ENCODE measurements around the gene RFC2.

RFC2 gene

DNA sequence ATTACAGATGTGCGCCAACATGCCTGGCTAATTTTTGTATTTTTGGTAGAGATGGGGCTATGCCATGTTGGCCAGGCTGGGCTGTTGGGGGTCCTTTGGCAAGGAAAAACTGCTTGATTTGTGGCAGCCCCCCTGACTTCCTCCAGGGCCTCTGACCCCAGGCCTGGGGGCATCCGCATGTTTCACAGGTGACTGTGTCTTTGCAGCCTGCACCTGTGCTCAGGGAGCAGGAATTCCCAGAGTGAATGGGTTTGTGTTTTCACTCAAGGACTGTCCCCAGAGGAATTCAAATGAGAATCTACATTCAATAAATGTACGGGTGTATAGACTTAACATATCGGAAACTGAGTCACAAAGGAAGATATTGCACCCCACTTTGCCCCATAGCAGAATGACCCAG lies 23.4 kb upstream of the RFC2 start:
- TF ChIP-seq, protein P1, sequence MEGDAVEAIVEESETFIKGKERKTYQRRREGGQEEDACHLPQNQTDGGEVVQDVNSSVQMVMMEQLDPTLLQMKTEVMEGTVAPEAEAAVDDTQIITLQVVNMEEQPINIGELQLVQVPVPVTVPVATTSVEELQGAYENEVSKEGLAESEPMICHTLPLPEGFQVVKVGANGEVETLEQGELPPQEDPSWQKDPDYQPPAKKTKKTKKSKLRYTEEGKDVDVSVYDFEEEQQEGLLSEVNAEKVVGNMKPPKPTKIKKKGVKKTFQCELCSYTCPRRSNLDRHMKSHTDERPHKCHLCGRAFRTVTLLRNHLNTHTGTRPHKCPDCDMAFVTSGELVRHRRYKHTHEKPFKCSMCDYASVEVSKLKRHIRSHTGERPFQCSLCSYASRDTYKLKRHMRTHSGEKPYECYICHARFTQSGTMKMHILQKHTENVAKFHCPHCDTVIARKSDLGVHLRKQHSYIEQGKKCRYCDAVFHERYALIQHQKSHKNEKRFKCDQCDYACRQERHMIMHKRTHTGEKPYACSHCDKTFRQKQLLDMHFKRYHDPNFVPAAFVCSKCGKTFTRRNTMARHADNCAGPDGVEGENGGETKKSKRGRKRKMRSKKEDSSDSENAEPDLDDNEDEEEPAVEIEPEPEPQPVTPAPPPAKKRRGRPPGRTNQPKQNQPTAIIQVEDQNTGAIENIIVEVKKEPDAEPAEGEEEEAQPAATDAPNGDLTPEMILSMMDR (IDR thresholded peaks at IDR 0.05), result no peak
- no peak for DNase-seq
- H3K9me3 ChIP-seq, result no peaks in the 10 kb centered on the region

DNA sequence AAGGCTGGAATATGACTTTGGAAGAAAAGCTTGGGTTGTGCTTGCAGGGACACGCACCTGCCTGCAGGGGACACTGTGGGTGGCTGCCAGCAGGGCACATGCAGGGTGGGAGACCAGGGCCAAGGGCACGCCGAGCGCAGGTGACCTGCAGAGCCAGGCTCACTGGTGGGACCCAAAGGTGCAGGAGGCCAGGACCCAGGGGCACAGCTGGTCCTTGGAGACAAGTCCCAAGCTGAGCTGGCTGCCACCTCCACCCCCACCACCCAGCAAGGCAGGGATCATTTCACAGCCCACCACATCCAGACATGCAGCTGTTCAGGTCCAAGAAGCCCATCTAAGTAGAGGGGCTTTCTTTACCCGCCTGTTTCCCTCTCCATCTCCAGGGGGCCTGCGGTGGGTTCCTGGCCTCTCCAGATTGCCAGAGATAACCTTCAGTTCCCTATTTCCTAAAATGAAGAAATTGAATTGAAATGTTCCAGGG lies 21.2 kb upstream of the RFC2 start:
- Histone ChIP-seq H3K27ac (no peak overlapping the region), H3K9me3 (no peaks in the 10 kb centered on the region), H3K27me3 (no peaks in the 10 kb centered on the region), H3K36me3 (no peaks in the 10 kb centered on the region), H3K4me1 (peaks cover 0 to 32% (median 15%) of the 10 kb centered on the region in 4 donors), H3K4me3 (no peak overlapping the region)
- no peak for DNase-seq
- TF ChIP-seq, protein P1 (IDR thresholded peaks at IDR 0.05), result peak in 1 of 2 experiments; percentile 17
- intact Hi-C loops (cut with DNase I; ENCODE audit: low total_unique reads), result no loop called here

More for the DNA sequence above, 23.4 kb upstream of the RFC2 start:
- no peak overlapping the region for H3K27ac ChIP-seq
- peaks cover 0 to 30% (median 11%) of the 10 kb centered on the region in 4 donors for H3K4me1 ChIP-seq
- intact Hi-C loops (cut with DNase I; ENCODE audit: low total_unique reads), result no loop called here
- H3K36me3 ChIP-seq, result no peaks in the 10 kb centered on the region
- H3K4me3 ChIP-seq, result no peak overlapping the region
- no peaks in the 10 kb centered on the region for H3K27me3 ChIP-seq

DNA sequence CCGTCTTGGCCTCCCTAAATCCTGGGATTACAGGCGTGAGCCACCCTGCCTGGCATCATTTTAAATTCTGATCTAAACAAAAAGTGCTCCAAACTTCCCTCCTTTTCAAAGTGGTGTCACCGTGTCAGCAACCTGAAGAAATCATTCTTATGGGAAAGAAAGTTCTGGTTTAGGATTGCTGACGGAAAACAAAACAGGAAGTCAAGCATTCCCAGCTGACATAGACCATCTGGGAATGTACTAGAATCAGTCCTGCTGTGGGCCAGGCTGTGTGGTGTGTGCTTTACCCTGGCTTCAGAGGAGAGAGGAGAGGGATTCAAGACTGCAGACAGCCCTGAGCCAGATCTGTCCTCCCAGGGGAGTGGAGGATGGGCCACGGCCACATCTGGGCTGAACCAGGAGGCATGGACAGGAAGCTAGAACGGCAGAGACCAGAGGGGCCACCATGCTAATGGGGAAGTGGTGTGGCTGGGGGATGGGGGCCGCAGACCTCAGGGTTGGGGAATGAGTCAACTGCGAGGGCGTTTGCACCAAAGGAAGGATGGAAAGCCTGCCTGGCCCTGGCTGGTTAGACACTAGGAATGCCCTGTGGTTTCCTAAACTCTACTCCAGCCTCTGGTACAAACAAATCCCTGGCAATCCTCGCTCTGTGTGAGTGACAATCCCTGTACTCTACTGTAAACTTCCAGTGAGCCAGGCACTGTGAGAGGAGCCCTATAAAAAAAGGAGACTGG lies 18.3 kb upstream of the RFC2 start:
- peak; percentile 73 to 82 for DNase-seq
- H3K27ac ChIP-seq, result peak overlapping the region; percentile 43 to 69
- no peaks in the 10 kb centered on the region for H3K9me3 ChIP-seq
- H3K36me3 ChIP-seq, result no peaks in the 10 kb centered on the region
- no peaks in the 10 kb centered on the region for H3K27me3 ChIP-seq
- TF ChIP-seq, protein P1 (IDR thresholded peaks at IDR 0.05), result no peak
- peaks cover 0 to 23% (median 7%) of the 10 kb centered on the region in 4 donors for H3K4me1 ChIP-seq
- intact Hi-C loops (cut with DNase I; ENCODE audit: low total_unique reads), result no loop called here
- no peak overlapping the region for H3K4me3 ChIP-seq

DNA sequence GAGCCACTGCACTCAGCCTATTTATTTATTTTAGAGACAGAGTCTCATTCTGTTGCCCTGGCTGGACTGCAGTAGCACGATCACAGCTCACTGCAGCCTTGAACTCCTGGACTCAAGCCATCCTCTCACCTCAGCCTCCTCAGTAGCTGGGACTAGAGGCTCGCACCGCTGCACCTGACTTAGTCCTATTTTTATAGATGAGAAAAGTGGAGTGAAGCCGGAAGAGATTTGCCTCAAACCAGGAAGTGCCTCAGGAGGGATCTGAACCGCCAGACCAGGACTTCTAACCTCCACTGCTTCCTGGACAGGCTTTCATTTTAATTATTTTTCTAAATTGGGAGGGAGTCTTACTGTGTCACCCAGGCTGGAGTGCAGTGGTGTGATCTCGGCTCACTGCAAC lies 17.5 kb upstream of the RFC2 start:
- Histone ChIP-seq H3K9me3 (no peaks in the 10 kb centered on the region), H3K36me3 (no peaks in the 10 kb centered on the region), H3K27me3 (no peaks in the 10 kb centered on the region), H3K27ac (peak overlapping the region; percentile 43 to 69), H3K4me1 (peaks cover 0 to 23% (median 7%) of the 10 kb centered on the region in 4 donors), H3K4me3 (no peak overlapping the region)
- no peak for DNase-seq
- TF ChIP-seq, protein P1 (IDR thresholded peaks at IDR 0.05), result no peak
- intact Hi-C loops (cut with DNase I; ENCODE audit: low total_unique reads), result no loop called here

DNA sequence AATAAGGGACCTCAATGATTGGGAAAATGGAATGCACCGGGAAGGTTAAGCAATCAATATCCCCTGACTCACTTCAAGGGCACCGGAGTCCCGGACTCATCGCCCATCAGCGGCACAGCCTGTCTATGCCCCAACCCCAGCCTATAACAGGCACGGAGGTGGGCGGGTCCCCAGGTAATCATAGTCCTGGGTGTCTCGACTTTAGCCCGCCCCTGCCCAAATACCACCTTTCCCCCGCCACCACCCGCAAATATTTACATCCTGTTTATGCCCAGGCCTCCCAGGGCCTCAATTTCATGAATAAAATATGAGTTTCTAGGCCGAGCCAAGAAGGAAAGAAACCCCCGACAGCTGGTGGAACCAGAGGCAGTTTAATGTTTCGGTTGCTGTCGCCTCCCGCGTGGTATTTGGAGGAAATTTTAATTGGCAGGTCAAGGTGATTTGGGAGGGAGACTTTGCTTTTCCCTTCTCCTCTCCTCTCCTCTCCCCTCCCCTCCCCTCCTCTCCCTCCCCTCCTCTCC lies 15.6 kb upstream of the RFC2 start:
- peak in 1 of 2 donors; percentile 36 for DNase-seq
- intact Hi-C loops (cut with DNase I; ENCODE audit: low total_unique reads), result no loop called here
- Histone ChIP-seq H3K27ac (peak overlapping the region in 1 of 2 donors; percentile 22), H3K27me3 (no peaks in the 10 kb centered on the region), H3K4me3 (peak overlapping the region; percentile 50 to 59), H3K36me3 (no peaks in the 10 kb centered on the region), H3K4me1 (peaks cover 0 to 23% (median 7%) of the 10 kb centered on the region in 4 donors), H3K9me3 (no peaks in the 10 kb centered on the region)
- TF ChIP-seq, protein P1 (IDR thresholded peaks at IDR 0.05), result no peak
